Measurements from ENCODE around the gene ERI3. TPM values are rescaled to one million over a fixed set of nuclear protein-coding genes. Genes with fewer than 3 reads are reported as not detected.
A peak's percentile ranks its signal among the peaks of the same experiment; 100 is the strongest.

Gene ERI3
- total RNA-seq, 1 donor from 2014 or later = 83.3 TPM

DNA sequence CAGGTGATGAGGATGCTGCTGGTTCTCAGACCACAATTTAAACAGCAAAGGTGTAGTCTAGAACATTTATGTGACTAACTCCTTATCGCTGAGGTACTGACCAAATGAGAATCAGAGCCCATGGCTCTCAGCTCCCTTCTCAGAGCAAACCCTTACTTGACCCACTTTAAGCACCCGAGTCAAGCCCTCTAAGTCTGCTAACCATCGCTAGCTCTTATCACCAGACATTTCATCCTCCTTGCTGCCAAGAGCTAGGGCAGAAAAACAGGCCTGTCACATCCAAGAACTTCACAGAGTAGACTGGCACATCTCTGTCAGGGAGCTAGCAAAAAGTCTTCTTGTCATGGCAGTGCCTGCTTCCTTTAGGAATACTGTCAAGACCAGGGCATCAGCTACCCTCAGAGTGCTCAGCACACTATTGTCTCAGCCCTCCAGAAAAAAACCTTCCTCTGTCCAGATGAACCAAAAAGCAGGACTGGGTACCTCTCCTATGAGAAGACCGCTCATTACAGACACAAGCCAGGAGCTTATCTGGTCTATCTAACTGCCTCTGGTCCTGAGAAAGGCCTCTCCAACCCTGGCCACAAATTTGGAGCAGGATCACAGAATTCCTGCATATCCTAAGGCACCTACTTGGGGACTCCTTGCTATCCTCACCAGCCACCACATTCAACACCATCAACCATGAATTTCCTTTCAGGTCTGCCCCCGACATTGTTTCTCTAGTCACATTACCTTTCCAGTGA is 26.2 kb downstream of the ERI3 start:
- no peaks in the 10 kb centered on the region for H3K27me3 Mint-ChIP-seq (ENCODE audit: low read depth)
- H3K4me3 Mint-ChIP-seq = no peak overlapping the region
- TF ChIP-seq, protein P1, sequence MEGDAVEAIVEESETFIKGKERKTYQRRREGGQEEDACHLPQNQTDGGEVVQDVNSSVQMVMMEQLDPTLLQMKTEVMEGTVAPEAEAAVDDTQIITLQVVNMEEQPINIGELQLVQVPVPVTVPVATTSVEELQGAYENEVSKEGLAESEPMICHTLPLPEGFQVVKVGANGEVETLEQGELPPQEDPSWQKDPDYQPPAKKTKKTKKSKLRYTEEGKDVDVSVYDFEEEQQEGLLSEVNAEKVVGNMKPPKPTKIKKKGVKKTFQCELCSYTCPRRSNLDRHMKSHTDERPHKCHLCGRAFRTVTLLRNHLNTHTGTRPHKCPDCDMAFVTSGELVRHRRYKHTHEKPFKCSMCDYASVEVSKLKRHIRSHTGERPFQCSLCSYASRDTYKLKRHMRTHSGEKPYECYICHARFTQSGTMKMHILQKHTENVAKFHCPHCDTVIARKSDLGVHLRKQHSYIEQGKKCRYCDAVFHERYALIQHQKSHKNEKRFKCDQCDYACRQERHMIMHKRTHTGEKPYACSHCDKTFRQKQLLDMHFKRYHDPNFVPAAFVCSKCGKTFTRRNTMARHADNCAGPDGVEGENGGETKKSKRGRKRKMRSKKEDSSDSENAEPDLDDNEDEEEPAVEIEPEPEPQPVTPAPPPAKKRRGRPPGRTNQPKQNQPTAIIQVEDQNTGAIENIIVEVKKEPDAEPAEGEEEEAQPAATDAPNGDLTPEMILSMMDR (conservative IDR thresholded peaks at IDR 0.05) = no peak
- H3K36me3 Mint-ChIP-seq (ENCODE audit: low read depth) = peaks cover 29% of the 10 kb centered on the region
- no peak overlapping the region for H3K27ac Mint-ChIP-seq (ENCODE audit: unreplicated experiment)
- peaks cover 38% of the 10 kb centered on the region for H3K4me1 Mint-ChIP-seq
- peaks cover 6% of the 10 kb centered on the region for H3K9me3 Mint-ChIP-seq
- no peak for DNase-seq (ENCODE audit: low read depth, low spot score)

DNA sequence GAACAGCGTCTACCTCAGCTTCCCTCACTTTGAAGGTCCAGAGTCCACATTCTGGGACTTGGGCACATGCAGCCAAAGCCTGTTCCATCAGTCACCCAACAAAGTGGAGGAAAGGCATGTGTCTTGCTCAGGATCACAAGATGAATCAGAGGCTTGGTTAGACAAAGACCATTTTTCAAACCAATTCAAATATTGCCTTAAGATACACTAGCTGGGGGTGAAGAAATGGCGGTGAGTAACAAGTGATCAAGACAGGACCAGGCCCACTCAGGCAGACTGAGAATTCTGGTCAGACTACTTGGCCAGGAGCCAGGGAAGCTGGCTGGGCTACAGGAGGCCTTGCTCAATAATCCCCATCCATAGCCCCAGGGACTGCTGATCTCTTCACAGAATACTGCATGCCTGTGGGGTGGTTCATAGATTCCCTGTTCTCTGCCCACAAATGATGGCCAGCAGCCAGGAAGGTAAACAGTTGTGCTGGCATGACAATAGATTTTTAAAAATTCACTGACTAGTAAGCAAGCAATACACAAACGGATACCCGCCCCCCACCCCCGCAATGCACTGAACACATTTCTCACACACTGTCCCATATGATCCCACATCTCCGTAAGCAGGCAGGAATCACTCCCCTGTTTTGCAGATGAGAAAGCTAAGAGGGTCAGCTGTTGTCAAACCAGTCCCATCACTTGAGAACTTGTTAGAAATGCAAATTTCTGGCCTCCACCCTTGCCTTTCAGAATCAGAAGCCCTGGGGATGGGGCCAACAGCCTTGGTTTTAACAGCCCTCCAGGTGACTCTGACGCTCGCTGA is 27.2 kb downstream of the ERI3 start:
- Mint-ChIP-seq H3K27me3 (ENCODE audit: low read depth) (no peaks in the 10 kb centered on the region), H3K9me3 (peaks cover 6% of the 10 kb centered on the region), H3K4me3 (no peak overlapping the region), H3K27ac (ENCODE audit: unreplicated experiment) (no peak overlapping the region), H3K4me1 (peaks cover 28% of the 10 kb centered on the region), H3K36me3 (ENCODE audit: low read depth) (peaks cover 30% of the 10 kb centered on the region)
- DNase-seq (ENCODE audit: low read depth, low spot score) = no peak
- TF ChIP-seq, protein P1 (conservative IDR thresholded peaks at IDR 0.05) = no peak

DNA sequence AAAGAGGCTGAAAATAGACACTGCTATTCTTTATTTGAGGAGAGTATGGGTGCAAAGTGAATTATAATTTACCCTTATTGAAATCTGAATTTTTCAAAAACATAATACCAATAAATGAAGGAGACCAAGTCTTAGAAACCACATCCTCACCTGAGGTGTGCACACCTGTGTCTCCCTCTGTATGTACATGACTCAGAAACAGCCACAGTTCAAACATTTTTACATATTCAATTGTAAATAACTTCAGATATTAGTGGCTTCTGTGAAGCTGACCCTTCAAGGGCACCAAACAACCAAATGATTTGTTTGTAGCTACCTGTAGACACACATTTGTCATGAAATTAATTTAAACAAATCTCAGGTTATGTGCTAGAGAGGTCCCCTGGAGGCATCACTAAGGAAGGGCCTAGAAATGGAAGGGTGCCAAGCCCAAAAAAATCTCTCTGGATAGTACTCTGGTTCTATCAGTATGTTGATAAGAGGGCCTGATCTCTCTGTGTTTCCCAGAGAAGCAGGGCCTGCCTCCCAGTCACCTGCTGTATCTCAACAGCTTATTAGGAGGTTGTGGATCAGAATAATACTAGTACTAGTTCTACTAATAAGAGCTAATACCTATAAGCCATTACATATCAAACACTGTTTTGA is 28.1 kb downstream of the ERI3 start:
- no peak for DNase-seq (ENCODE audit: low read depth, low spot score)
- H3K27ac Mint-ChIP-seq (ENCODE audit: unreplicated experiment) = no peak overlapping the region
- peaks cover 5% of the 10 kb centered on the region for H3K9me3 Mint-ChIP-seq
- H3K27me3 Mint-ChIP-seq (ENCODE audit: low read depth) = no peaks in the 10 kb centered on the region
- H3K4me1 Mint-ChIP-seq = peaks cover 19% of the 10 kb centered on the region
- TF ChIP-seq, protein P1 (conservative IDR thresholded peaks at IDR 0.05) = no peak
- no peak overlapping the region for H3K4me3 Mint-ChIP-seq
- H3K36me3 Mint-ChIP-seq (ENCODE audit: low read depth) = peaks cover 24% of the 10 kb centered on the region

DNA sequence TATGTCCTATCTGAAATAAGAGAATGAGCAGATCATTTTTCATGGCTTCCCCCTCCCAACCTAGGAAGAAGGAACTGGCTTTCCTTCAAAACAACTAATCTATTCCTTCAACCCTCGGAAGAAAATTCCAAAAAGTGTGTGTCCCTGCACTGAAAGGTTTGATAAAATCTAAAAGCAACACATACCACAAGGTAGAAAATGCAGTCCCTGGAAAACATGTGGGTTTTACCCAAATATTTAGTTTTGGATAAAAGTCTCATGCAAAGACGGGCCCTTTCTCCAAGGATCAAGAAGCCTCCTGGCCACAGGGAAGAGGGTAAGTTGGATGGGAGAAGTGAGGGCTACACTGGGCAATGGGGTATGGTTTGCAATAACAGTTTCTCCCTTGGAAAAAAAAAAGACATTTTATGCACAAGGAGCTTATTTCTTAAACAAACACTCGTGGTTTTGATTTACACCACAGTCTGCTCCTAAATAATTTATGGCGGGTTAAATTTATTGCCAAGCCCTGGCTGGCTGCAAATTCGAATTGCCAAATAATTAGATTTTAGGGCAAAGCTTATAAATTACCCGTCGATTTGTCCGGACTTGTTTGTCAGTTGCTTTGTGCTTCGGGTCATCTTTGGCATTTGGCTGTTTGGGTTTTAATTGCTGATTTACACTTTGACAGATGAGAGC is 28.9 kb downstream of the ERI3 start:
- H3K9me3 Mint-ChIP-seq = no peaks in the 10 kb centered on the region
- no peak overlapping the region for H3K27ac Mint-ChIP-seq (ENCODE audit: unreplicated experiment)
- no peaks in the 10 kb centered on the region for H3K27me3 Mint-ChIP-seq (ENCODE audit: low read depth)
- DNase-seq (ENCODE audit: low read depth, low spot score) = no peak
- peaks cover 11% of the 10 kb centered on the region for H3K4me1 Mint-ChIP-seq
- TF ChIP-seq, protein P1 (conservative IDR thresholded peaks at IDR 0.05) = no peak
- peaks cover 16% of the 10 kb centered on the region for H3K36me3 Mint-ChIP-seq (ENCODE audit: low read depth)
- H3K4me3 Mint-ChIP-seq = no peak overlapping the region

DNA sequence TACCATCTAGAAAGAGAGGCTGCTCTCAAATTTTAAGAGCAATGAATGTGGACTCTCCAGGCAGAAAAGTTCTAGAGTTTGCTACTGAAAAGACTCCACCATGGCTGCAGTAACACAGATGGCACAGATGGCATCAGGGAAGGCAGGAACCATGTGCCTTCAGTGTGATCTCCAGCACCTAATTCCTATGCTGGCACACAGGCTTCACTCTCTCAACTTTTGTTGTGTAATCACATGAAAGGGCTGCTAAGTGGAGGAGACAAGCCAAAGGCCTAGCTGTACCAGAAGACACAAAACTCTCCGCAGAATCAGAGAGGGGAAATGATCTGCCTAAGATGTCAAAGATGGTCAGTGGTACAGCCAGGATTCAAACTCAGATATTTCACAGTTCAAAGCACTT is 31.1 kb downstream of the ERI3 start:
- Mint-ChIP-seq H3K4me3 (no peak overlapping the region), H3K9me3 (no peaks in the 10 kb centered on the region), H3K36me3 (ENCODE audit: low read depth) (peaks cover 7% of the 10 kb centered on the region), H3K27ac (ENCODE audit: unreplicated experiment) (peak overlapping the region; percentile 59), H3K27me3 (ENCODE audit: low read depth) (no peaks in the 10 kb centered on the region), H3K4me1 (no peaks in the 10 kb centered on the region)
- no peak for DNase-seq (ENCODE audit: low read depth, low spot score)
- TF ChIP-seq, protein P1 (conservative IDR thresholded peaks at IDR 0.05) = no peak
